Loucy (cell line): Measurements from ENCODE around the gene SDHAF2.

ENCODE experiments used
- H2AFZ ChIP-seq: fragments of 200-600 bp; sonication (generic); 2 replicates; pipeline ENCODE4 v1.6.0; 2016; ENCODE audit warnings: antibody characterized with exemption, mild to moderate bottlenecking, low read length, moderate library complexity
- H3F3A ChIP-seq: fragments of 200-600 bp; 2 replicates; pipeline ENCODE4 v1.6.0; 2016; ENCODE audit warnings: antibody characterized with exemption, low read depth, mild to moderate bottlenecking
- H3K27me3 ChIP-seq: fragments of 200-600 bp; sonication (generic); 2 replicates; pipeline ENCODE4 v1.6.1; 2014; ENCODE audit warnings: low read length, mild to moderate bottlenecking; ENCODE audit not compliant: insufficient read depth, poor library complexity, severe bottlenecking
- H3K36me3 ChIP-seq: fragments of 200-600 bp; sonication (generic); 2 replicates; pipeline ENCODE4 v1.6.1; 2016; ENCODE audit warnings: low read length; ENCODE audit not compliant: insufficient read depth
- H3K4me1 ChIP-seq: fragments of 200-600 bp; sonication (generic); 2 replicates; pipeline ENCODE4 v1.5.1; 2014; ENCODE audit warnings: low read length, mild to moderate bottlenecking; ENCODE audit not compliant: insufficient read depth, poor library complexity, severe bottlenecking
- H3K4me2 ChIP-seq: fragments of 200-600 bp; sonication (generic); 2 replicates; pipeline ENCODE4 v1.6.0; 2014; ENCODE audit warnings: antibody characterized with exemption, low read length, low read depth, mild to moderate bottlenecking; ENCODE audit not compliant: poor library complexity, severe bottlenecking
- H3K4me3 ChIP-seq: fragments of 200-600 bp; sonication (generic); 2 replicates; pipeline ENCODE4 v1.5.1; 2014; ENCODE audit warnings: low read length, mild to moderate bottlenecking, mixed read lengths; ENCODE audit not compliant: poor library complexity, severe bottlenecking
- H3K79me2 ChIP-seq: fragments of 200-600 bp; sonication (generic); 2 replicates; pipeline ENCODE4 v1.6.1; 2014; ENCODE audit warnings: low read length; ENCODE audit not compliant: insufficient read depth
- H3K9ac ChIP-seq: fragments of 200-600 bp; sonication (generic); 2 replicates; pipeline ENCODE4 v1.6.0; 2014; ENCODE audit warnings: mild to moderate bottlenecking, low read depth, low read length, moderate library complexity; ENCODE audit not compliant: poor library complexity, severe bottlenecking
- H3K9me2 ChIP-seq: fragments of 200-600 bp; sonication (generic); replicated peaks from 2 replicates; pipeline ENCODE4 v1.6.1; 2016; ENCODE audit warnings: low read depth, low read length, mixed read lengths
- H3K9me3 ChIP-seq: fragments of 200-600 bp; sonication (generic); 2 replicates; pipeline ENCODE4 v1.6.1; 2014; ENCODE audit warnings: mild to moderate bottlenecking, antibody characterized with exemption, low read length, low read depth; ENCODE audit not compliant: insufficient read depth
- H4K20me1 ChIP-seq: fragments of 200-600 bp; sonication (generic); 2 replicates; pipeline ENCODE4 v1.6.0; 2014; ENCODE audit warnings: antibody characterized with exemption, low read length, mild to moderate bottlenecking; ENCODE audit not compliant: insufficient read depth, poor library complexity, severe bottlenecking
- CTCF ChIP-seq: fragments of 200-600 bp; sonication (generic); conservative IDR thresholded peaks from 2 replicates; pipeline ENCODE4 v1.5.1; 2014; ENCODE audit warnings: mild to moderate bottlenecking, antibody characterized with exemption, low read length
- EZH2phosphoT487 ChIP-seq: fragments of 200-600 bp; IDR thresholded peaks from 2 replicates; pipeline ENCODE4 v1.6.1; 2018; ENCODE audit warnings: antibody characterized with exemption, mild to moderate bottlenecking, moderate library complexity, borderline replicate concordance

Gene SDHAF2

GRCh38 chr11:61417670-61418069 lies 12.3 kb upstream of the SDHAF2 start:
- peak overlapping the region; percentile 29 for H3K4me2 ChIP-seq
- no peaks in the 10 kb centered on the region for H3K9me3 ChIP-seq
- no peak overlapping the region for H3K4me3 ChIP-seq
- no peaks in the 10 kb centered on the region for H3F3A ChIP-seq
- H3K9me2 ChIP-seq: no peaks in the 10 kb centered on the region
- H3K79me2 ChIP-seq: peaks cover 59% of the 10 kb centered on the region
- H3K27me3 ChIP-seq: no peaks in the 10 kb centered on the region
- peaks cover 89% of the 10 kb centered on the region for H3K36me3 ChIP-seq
- TF ChIP-seq EZH2phosphoT487: no peak
- no peak for TF ChIP-seq CTCF
- no peak overlapping the region for H2AFZ ChIP-seq
- peaks cover 45% of the 10 kb centered on the region for H4K20me1 ChIP-seq
- H3K9ac ChIP-seq: no peak overlapping the region
- peaks cover 13% of the 10 kb centered on the region for H3K4me1 ChIP-seq

GRCh38 chr11:61418136-61418535 lies 11.8 kb upstream of the SDHAF2 start:
- Histone ChIP-seq H3K79me2 (peaks cover 63% of the 10 kb centered on the region), H3K36me3 (peaks cover 86% of the 10 kb centered on the region)
- no peak for TF ChIP-seq CTCF
- no peak for TF ChIP-seq EZH2phosphoT487

DNA sequence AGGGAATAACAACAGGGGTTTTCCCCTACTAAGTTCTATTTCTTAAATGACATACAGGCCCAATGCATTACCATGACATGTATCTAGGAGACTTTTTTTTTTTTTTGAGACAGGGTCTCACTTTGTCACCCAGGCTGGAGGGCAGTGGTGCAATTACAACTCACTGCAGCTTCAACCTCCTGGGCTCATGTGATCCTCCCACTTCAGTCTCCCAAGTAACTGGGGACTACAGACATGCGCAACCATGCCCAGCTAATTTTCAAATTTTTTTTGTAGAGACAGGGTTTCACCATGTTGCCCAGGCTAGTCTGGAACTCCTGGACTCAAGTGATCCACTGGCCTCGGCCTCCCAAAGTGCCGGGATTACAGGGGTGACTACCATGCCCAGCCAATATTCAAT lies 7.7 kb upstream of the SDHAF2 start:
- Histone ChIP-seq H3K9me2 (no peaks in the 10 kb centered on the region), H4K20me1 (peaks cover 74% of the 10 kb centered on the region), H3K4me1 (peaks cover 45% of the 10 kb centered on the region), H3K4me2 (peak overlapping the region; percentile 42), H3K4me3 (peak overlapping the region; percentile 20), H3K9me3 (no peaks in the 10 kb centered on the region), H3K36me3 (peaks cover 72% of the 10 kb centered on the region), H3K27me3 (no peaks in the 10 kb centered on the region), H3F3A (no peaks in the 10 kb centered on the region), H2AFZ (no peak overlapping the region), H3K79me2 (peaks cover 90% of the 10 kb centered on the region), H3K9ac (peak overlapping the region; percentile 11)
- TF ChIP-seq EZH2phosphoT487 (no peak), CTCF (no peak)

More at GRCh38 chr11:61418136-61418535, 11.8 kb upstream of the SDHAF2 start:
- H3F3A ChIP-seq: no peaks in the 10 kb centered on the region
- no peak overlapping the region for H2AFZ ChIP-seq
- H3K4me2 ChIP-seq: peak overlapping the region; percentile 29
- no peak overlapping the region for H3K9ac ChIP-seq
- no peaks in the 10 kb centered on the region for H3K9me2 ChIP-seq
- no peaks in the 10 kb centered on the region for H3K9me3 ChIP-seq
- no peaks in the 10 kb centered on the region for H3K27me3 ChIP-seq
- peaks cover 46% of the 10 kb centered on the region for H4K20me1 ChIP-seq
- H3K4me3 ChIP-seq: no peak overlapping the region
- H3K4me1 ChIP-seq: peaks cover 15% of the 10 kb centered on the region
